22Rv1 (cell line): ENCODE results near the gene SPON2.

Experiments
- ZFX ChIP-seq: fragments of 450-650 bp; IDR thresholded peaks from 2 replicates; pipeline ENCODE4 v1.6.1; 2017; ENCODE audit warnings: antibody characterized with exemption, borderline replicate concordance
- TF ChIP-seq, protein P1 (sequence below): fragments of 450-650 bp; IDR thresholded peaks from 2 replicates; pipeline ENCODE4 v1.5.1; 2017; ENCODE audit warnings: mild to moderate bottlenecking

DNA sequence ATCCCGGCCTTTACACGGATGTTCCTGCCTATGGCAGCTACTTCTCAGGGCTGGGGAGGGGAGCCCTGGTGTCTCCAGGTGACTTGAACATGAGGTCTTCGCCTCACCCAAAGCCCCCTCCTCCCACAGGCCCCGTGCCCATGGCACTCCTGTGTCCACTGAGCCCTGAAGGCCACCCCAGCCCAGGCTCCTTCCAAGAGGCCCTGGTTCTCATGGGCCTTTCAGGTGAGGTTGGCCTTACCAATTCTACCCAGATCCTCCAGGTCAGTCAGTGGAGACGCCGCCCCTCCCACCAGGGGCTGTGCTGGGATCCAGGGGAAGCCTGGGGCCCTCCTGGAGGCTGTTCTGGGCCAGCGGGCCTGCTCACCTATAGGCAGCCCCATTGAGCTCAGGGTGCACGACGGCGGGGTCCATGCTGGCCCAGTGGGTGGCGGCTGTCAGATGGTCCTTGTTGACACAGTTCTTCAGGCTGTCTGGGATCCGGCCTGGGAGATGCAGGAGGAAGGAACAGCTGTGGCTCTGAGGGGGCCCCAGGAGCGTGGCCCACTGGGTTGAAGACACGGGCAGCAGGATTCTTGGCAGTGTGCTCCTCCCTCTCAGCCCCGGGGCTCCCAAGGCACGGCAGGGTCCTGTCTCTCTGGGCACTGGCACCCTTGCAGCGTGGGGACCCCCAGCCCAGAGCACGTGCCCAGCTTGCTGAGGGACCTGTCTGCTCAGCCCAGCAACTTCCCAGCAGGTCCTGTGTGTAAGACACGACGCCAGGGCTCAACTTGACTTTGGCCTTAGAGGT is 40.4 kb upstream of the SPON2 start:
- TF ChIP-seq, protein P1, sequence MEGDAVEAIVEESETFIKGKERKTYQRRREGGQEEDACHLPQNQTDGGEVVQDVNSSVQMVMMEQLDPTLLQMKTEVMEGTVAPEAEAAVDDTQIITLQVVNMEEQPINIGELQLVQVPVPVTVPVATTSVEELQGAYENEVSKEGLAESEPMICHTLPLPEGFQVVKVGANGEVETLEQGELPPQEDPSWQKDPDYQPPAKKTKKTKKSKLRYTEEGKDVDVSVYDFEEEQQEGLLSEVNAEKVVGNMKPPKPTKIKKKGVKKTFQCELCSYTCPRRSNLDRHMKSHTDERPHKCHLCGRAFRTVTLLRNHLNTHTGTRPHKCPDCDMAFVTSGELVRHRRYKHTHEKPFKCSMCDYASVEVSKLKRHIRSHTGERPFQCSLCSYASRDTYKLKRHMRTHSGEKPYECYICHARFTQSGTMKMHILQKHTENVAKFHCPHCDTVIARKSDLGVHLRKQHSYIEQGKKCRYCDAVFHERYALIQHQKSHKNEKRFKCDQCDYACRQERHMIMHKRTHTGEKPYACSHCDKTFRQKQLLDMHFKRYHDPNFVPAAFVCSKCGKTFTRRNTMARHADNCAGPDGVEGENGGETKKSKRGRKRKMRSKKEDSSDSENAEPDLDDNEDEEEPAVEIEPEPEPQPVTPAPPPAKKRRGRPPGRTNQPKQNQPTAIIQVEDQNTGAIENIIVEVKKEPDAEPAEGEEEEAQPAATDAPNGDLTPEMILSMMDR = no peak
- no peak for TF ChIP-seq ZFX
